Stimulated activated CD4-positive, alpha-beta T cell treated with anti-CD3 and anti-CD28 coated beads, Interleukin-1b, Interleukin-23, amount 100 ng/mL, for 1 hour (primary cell): Measurements from ENCODE around the gene SLC9A9.

Experiments
- DNase-seq, 2 donors: peaks; one replicate each; pipeline ENCODE4 v3.0.0-alpha.2; 2020; ENCODE audit warnings: low read depth in 2 of 2

SLC9A9 gene

DNA sequence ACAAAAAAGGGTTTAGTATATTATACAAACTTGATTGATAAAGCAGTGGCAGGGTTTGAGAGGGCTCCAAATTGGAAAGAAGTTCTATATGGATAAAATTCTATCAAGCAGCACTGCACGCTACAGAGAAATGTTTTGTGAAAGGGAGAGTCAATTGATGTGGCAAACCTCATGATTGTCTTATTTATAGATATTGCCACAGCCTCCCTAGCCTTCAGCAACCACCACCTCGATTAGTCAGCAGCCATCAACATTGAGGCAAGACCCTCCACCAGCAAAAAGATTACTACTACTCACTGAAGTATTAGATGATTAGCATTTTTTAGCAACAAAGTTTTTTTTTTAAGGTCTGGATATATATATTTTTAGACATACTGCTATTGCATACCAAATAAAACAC lies 432.0 kb downstream of the SLC9A9 start:
- no peak for DNase-seq

DNA sequence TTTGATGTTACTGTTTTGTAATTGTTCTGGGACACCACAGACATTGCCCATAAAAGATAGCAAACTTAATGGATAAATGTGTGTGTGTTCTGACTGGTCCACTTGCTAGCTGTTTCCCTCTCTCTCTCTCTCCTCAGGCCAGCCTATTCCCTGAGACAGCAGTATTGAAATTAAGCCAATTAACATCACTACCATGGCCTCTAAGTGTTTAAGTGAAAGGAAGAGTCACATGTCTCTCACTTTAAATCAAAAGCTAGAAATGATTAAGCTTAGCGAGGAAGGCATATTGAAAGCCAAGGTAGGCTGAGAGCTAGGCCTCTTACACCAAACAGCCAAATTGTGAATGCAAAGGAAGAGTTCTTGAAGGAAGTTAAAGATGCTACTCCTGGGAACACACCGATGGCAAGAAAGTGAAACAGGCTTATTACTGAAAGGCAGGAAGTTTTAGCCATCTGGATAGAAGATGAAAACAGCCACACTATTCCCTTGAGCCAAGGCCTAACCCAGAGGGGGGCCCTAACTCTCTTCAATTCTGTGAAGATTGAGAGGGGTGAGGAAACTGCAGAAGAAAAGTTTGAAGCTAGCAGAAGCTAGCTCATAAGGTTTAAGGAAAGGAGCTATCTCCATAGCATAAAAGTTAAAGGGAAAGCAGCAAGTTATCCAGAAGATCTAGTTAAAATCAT lies 433.6 kb downstream of the SLC9A9 start:
- no peak for DNase-seq

DNA sequence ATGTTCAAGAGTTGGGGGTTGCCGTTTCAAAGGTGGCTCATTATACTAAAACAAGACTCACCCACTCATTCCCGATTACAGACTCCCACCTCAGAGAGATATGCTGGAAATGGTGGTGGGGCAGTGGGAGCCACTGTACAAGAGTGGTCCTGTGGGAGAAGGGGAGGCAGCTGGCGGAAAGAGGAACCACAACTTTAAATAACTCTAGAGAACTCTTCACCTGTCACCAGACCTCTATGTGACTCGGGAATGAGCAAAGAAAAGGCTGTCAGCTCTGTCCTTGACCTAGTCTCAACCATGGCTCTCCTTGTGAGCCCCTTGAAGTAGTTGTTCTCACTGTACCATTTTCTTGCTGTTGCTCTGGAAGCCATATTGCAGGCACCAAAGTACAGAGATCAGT lies 434.9 kb downstream of the SLC9A9 start:
- no peak for DNase-seq

DNA sequence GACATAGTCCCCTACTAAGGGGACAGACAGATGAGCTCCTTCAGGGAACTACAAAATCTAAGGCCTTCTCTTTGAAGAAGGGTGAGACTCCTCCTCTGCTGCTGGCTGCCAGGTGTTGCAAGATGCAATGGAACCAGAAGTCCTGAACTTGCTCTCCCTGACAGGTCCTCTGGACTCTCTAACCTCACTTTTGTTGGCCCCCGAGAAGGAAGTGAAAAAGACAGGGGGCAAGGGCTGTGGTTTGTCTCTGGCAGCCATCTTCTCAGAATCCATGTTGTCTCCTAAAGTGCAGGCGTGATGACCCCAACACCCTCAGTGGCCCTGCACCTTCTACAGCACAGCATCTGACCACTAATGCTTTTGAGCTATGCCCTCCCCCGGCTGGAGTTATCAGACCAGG lies 436.2 kb downstream of the SLC9A9 start:
- DNase-seq: no peak

DNA sequence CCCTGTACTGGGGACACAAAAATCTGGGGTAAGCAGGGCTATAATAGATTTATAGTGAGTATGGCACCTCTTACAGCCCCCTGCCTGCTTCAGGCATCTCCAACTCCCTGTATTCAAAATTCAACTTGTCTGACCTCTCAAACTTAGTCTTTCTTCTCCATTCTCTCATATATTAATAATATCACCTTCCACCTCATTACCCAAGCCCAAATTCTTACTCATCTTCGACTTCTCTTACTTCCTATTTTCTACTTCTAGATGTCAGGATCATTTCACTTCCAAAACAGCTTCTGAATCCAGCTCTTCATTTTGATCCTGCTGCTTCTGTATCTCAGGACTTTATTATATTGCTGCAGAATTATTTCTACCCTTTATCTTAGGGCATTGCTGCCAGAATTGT lies 438.0 kb downstream of the SLC9A9 start:
- no peak for DNase-seq

DNA sequence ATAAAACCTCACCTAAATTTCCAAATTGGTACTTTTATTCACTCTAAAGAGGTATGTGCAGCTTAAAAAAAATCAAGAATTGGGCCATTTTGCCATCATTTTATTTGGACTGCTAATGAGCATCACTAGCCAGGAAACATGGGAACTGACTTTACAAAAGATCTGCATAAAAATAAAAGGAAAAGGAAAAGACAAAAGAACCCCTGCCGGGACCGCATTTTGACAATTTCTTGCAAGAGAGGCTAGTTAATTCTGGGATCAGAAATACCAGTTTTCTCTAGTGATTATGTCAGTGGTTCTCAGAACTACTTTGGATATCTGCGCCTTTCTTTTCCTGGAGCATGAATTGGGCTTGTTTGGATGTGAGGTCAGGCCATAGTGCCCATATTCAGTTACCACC lies 439.5 kb downstream of the SLC9A9 start:
- DNase-seq: no peak

DNA sequence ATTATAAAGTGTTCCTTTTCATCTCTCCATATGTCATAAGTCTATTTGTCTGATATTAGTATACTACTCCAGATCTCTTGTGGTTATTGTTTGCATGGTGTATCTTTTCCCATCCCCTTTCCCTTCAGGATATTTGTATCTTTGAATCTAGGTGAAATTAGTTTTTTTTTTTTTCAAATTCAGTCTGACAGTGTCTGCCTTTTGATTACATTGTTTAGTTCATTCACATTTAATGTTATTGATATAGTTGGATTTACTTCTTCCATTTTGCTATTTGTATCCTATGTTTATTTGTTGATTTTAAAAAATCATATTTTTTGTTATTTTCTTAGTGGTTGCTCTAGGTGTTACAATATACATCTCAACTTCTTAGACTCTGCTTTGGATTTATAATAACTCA lies 445.7 kb downstream of the SLC9A9 start:
- DNase-seq: no peak

DNA sequence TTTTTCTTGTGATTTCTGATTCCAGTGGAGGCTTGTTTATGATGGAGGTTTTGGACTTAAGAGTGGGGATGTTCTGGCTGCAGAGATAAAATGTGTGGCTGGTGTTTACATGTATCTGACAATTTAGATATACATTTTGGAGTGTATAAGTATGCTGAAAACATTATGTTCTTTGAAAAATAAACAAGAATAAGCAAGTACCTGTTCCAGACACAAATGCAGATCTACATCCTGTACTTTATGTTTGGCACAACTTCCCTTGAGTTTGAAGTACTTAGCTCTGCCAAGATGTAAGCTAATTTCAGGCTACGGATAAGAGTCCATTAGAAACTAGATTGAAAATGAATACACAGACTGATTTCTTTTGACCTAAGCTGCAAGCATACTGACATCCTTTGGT lies 451.5 kb downstream of the SLC9A9 start:
- DNase-seq: no peak

DNA sequence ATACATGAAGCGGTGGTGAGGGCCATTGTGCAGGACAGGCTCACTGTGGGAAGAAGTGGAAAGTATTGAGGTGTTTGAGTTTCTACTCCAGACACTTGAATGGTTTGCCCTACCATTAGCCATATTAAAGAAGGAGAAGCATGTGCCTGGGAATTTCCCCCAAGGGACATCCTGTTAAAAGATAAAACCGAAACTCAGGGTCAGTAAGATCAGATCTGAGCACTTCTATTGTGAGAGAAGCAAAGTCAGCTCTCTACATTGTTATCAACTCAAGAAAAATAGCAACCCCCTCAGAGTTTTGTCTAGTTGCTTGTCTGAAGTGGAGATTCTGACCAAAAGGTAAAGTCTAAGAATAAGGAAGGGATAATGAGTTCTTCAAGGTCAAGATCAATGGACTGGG lies 458.9 kb downstream of the SLC9A9 start:
- DNase-seq: no peak

DNA sequence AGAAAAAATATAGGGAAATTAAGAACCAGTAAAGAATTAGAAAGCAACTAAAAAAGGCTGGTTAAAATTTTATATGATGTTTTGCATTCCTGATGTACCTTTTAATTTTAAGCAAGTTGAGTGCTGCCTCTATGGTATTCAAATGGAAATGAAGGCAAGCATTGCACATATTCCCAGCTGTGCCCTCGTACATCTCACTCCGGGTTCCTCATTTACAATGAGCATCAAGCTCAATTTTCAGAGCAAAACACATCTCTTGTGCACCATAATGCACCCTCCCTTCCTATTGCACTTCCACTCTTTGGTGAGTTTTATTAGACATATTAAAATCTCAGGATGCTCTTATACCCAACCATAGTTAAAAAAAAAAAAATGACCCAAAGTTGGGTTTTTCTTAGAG lies 460.8 kb downstream of the SLC9A9 start:
- no peak for DNase-seq

DNA sequence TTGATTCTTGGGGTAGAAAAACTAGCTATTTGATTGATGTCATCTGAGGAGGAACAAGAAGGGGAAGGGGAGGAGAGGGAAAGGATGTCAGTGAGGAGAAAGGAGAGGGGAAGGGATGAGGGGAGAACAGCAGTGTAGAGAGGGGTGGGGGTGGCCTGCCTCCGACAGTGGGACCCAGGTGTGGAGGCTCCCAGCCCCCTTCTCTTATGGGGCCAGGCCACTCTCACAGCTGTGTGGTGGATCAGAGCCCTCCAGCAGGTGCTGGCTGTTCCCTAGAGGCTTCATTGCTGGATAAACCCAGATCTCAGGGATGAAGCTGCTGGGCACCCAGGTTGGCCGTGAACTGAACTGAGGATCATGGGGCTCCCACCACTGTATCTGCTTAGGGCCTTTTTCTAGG lies 464.2 kb downstream of the SLC9A9 start:
- no peak for DNase-seq

DNA sequence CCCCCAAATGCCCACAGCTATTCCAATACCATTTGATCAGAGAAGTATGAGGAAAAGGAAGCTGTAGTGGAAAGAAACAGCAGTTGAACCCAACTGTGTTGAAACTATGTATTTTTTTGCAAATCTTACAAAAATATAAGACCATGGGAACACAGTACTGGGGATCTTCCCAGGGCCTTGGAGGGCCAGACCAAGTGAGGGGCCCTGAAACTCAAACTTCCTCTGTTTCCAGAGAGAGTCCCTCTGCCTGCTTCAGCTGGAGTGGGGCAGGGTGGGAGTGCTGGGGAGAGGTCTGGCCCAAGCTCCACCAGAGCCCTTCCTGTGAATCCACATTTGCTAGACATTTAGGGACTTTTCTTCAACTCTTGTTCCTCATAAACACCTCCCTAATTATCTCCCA lies 464.8 kb downstream of the SLC9A9 start:
- DNase-seq: no peak

DNA sequence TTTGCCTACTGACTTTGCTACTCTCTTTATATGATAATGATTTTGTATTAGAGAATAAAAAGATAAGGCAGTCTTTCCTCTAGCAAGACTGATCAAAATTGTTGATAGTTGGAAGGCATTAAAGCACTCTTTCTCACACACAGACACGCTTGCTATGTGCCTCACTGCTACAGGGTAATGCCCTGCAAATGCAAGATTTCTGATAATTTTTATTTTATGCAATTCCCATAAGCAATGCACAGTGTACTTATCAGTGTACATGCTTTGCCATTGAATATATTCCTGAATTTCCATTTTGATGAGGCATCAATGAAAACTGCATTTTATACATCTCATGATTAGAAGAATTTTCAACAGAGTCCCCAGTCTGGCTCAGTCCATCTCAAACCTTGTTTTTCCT lies 465.5 kb downstream of the SLC9A9 start:
- DNase-seq: no peak

DNA sequence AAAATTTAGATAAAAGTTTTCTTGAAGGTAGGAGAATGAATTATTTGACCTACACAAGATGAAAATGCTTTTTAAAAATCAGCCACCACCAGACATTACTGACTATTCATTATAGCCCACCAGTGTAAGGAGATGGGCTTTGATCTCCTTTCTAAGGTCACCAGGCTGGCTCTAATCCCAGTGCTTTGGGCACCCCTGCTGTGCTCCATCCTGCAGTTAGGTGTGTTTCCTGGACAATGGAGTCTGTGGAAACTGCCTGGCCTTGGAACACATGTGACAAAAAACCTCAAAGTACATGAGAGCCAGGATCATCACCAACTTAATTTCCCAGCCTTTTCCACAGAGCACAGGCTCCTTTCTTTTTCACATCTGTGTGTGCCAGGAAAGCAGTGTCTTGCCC lies 467.8 kb downstream of the SLC9A9 start:
- DNase-seq: no peak

DNA sequence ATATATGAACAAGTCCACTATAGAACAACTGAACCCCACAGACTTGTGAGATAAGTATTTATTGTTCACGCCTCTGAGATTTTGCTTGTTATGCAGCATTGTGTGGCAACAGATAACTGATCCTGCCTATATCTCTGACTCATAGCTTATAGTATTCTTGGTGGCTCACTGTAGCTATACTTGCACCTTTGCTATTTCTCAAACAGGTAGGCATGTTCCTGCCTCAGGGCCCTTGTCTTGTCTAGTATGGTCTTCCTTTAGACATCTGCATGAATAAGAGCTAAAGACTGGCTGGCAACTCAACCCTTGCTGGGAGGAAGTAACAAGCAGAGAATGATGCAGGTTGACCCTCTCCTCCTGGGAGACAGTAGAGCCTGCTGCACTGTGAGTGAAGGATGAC lies 472.6 kb downstream of the SLC9A9 start:
- DNase-seq: no peak

DNA sequence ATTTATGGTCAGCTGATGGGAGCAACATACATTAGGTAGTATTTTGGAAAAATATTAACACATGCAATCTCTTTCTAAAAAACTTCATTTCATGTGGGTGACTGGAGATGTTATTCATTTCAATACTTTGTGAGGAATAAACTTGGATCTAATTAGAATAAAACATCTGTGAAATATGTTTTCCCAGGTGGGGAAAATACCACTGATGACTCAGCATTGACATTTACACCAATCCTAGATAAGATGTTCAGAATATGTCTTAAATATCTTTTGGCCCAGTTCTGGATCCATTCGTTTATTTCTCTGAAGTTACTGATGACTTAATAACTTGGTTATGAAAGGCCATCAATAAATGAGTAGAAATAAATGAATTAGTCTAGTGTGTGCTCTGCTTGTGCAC lies 481.1 kb downstream of the SLC9A9 start:
- no peak for DNase-seq

DNA sequence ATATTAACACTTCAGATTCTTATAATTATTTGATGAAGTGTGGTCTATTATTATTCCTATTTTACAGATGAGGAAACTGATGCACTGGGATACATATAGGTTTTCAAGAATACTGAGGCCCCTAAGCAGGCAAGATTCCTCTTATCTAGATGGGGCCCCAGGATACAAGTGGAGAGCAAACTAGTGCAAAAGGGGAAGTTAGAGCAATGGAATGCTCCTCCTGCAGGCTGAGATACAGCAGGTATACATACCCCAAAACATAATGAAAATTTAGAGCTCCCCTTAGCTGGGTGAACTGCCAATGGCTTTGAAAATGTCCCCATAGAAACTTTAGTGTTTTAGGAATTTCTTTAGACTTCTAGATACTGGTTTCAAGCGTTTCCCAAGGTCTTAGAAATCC lies 481.6 kb downstream of the SLC9A9 start:
- DNase-seq: no peak

DNA sequence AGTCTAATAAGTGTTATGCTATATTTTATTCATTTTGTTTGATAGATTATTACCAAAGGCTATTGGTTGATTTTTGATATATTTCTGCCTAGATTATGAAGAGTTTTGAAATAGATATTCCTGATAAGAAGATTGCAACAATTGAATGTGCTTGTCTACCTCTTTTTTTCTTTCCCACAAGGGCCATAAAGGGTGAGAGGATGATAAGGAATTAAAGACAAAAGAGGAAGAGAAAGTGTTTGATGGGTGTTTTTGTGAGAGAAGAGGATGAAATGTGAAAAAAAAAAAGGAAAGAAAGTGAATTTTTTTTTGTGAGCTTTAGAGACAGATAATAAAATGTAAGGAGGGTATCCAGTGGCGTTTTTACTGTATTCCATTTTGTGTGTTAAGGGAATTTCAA lies 484.3 kb downstream of the SLC9A9 start:
- DNase-seq: no peak

DNA sequence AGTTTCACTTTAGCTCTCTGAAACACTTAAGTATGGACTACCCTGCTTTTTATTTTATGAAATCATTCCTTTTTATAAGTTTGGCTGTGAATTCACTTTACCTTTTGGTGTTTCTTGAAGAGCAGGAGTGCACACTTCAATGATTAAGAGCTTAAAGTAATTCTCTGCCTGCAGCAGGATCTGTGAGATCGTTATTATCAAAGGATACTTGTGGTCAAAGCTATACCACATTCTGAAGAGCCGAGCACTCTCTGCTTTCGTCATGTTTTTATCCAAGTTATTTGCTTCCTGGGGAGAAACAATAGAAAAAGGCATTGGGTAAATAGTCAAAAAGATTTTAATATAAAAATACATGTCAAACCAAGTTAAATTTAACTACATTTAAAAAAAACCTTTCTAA lies 485.0 kb downstream of the SLC9A9 start:
- no peak for DNase-seq

DNA sequence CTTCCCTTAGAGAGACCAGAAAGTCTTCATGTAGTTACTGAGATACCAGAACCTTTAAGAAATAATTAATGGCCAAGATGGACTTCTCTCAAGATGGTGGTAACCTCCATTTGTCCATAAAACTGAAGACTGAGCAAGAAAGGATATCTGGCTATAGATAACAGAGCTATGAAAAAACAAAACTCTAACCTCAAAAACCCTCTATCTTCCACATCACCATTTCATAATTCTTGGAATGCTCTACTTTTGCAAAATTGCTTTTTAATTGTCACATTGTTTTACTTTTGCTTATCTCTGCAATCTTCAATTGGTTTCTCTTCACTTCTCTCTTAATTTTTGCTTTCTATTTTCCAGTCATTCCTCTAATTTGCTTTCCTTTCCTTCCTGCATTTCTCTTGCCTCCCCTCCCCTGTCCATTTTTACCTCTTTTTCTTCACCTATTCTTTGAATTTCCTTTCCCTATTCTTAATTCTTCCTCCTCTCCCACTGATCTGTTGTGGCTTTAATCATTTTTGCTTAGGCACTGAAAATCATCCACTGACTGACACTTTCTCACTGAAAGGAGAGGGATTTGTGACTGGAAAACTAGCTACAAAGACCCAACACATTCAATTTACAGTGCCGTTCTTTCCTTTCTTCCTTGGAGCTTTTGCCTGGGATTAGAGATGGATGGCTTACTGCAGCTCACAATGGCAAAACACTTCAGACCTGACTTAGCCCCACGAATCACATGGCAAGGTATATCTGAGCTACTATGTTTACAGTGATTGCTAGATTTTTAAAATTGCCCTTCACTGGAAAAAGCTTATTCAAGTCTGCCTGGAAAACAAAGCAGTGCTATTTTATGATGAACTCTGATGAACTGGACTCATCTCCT lies 485.9 kb downstream of the SLC9A9 start:
- no peak for DNase-seq

DNA sequence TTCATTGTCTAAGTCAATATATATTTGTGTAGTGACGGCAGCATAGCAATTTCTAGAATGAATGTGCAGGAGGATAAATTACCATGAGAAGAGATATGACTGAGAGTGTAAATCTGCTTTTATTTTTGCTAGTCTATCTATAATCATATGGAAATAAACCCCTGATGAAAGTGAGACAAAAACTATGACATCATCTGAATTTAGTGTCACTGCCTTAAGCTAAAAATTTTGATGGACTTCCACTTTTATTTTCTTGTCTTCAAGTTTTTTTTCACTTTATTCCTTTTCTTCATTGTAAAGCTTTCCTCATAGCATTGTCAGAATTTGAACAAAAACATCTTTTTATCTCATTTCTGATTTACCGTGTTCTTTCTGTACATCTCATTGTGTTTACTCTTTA lies 486.7 kb downstream of the SLC9A9 start:
- DNase-seq: no peak

DNA sequence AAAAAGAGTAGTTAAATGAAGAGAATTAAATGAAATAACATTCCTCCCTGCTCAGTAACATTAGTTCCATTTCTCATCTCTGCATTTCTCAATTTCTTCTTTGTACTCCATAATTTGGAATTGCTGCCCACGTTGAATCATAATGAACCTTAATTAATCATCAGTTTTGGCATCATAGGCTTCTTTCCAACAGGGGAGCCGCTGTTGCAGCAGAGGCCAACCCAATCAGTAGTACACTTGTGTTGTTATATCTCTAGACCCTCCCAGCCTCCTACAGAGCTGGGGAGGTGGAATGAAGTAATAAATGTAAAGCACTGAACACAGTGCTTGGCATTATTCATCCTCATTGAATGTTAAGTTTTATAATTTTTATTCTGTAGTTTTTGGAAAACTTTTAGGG lies 488.0 kb downstream of the SLC9A9 start:
- DNase-seq: no peak

DNA sequence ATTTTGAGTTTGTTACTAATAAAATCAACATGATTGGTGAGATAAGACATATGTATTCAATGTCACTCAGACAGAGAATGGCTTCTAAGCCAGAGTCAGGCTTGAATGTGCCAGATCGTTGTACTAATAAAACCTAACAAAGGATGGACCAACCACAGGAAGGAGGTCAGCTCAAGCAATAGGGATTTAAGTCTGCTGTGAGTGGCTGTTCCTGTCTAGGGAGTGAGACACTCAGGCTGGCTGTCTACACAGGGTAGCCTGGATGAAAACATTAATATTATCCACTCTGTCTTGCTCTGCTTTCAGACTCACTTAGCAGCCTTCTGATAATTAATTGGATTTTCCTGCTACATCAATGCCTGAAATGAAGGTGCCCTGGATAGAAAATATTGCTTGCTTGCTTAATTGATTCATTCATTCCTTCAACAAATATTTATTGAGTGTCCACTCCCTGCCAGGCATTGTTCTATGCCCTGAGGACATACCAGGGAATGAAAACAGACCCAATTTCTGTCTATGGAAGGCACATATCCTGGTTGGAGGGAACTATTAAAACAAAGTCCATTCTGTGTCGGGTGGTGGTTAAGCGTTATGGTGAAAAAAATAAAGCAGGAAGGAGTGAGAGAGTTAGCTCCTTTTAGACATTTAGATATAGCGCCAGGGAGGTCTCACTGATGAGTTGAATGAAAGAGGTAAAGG lies 489.3 kb downstream of the SLC9A9 start:
- DNase-seq: no peak
